HEK293 (cell line): ENCODE results near the gene ADAM8.

Source experiments
- CTCF ChIA-PET: fragments of 350-600 bp; formaldehyde crosslinking; extraction: SDS; loops from one replicate; lab custom pipeline; 2021; ENCODE audit warnings: antibody characterized with exemption; lab: Yijun Ruan, JAX
- POLR2A ChIA-PET: fragments of 300-600 bp; formaldehyde crosslinking; extraction: SDS; loops from one replicate; lab custom pipeline; 2020; ENCODE audit warnings: antibody characterized with exemption, inconsistent platforms; lab: Yijun Ruan, JAX
- H3K27ac ChIP-seq: fragments of 200-500 bp; sonication (Bioruptor generic); 2 replicates; pipeline ENCODE4 v1.5.1; 2014; ENCODE audit warnings: low read depth, low read length, control low read depth, inconsistent platforms; ENCODE audit errors: extremely low read depth
- H3K36me3 ChIP-seq, 2 experiments: fragments of 200-500 bp in 1 of 2; sonication (Bioruptor generic) in 1 of 2; 1 replicate in 1 of 2; 2 replicates in 1 of 2; pipeline ENCODE4 v1.5.1; 2014 to 2017; ENCODE audit warnings: inconsistent platforms in 2 of 2, low read length in 2 of 2; ENCODE audit not compliant: control insufficient read depth in 2 of 2, insufficient read depth in 1 of 2
- H3K4me1 ChIP-seq: fragments of 200-500 bp; sonication (Bioruptor generic); 2 replicates; pipeline ENCODE4 v1.5.1; 2014; ENCODE audit warnings: mild to moderate bottlenecking, low read length, inconsistent platforms; ENCODE audit not compliant: control insufficient read depth, insufficient read depth
- H3K4me3 ChIP-seq: 2 replicates; pipeline ENCODE4 v1.5.1; 2011; ENCODE audit warnings: low read depth, mild to moderate bottlenecking, control low read depth, low read length, moderate library complexity
- H3K9me3 ChIP-seq: fragments of 200-500 bp; sonication (Bioruptor generic); 2 replicates; pipeline ENCODE4 v1.5.1; 2014; ENCODE audit warnings: low read depth, low read length, inconsistent platforms; ENCODE audit not compliant: control insufficient read depth, insufficient read depth
- EGR2 ChIP-seq: fragments of 450-650 bp; formaldehyde crosslinking; IDR thresholded peaks from 2 replicates; pipeline ENCODE4 v1.5.1; 2016; ENCODE audit warnings: low read depth, missing biosample characterization, missing genetic modification characterization
- HOXD13 ChIP-seq: sonication (generic); formaldehyde crosslinking; IDR thresholded peaks from 2 replicates; pipeline ENCODE4 v1.8.0; 2022; ENCODE audit warnings: missing genetic modification reagents, borderline replicate concordance
- KLF7 ChIP-seq: fragments of 450-650 bp; formaldehyde crosslinking; IDR thresholded peaks from 2 replicates; pipeline ENCODE4 v1.5.1; 2016; ENCODE audit warnings: missing biosample characterization, missing genetic modification characterization, borderline replicate concordance
- KLF8 ChIP-seq: fragments of 450-650 bp; formaldehyde crosslinking; IDR thresholded peaks from 2 replicates; pipeline ENCODE4 v1.5.1; 2016; ENCODE audit warnings: missing biosample characterization, missing genetic modification characterization
- MZF1 ChIP-seq: fragments of 450-650 bp; formaldehyde crosslinking; IDR thresholded peaks from 2 replicates; pipeline ENCODE4 v1.5.1; 2017; ENCODE audit warnings: missing biosample characterization, missing genetic modification characterization, borderline replicate concordance
- SCRT2 ChIP-seq: fragments of 450-650 bp; formaldehyde crosslinking; IDR thresholded peaks from 2 replicates; pipeline ENCODE4 v1.5.1; 2016; ENCODE audit warnings: missing biosample characterization, missing genetic modification characterization
- SP7 ChIP-seq: fragments of 450-650 bp; formaldehyde crosslinking; IDR thresholded peaks from 2 replicates; pipeline ENCODE4 v1.5.1; 2016; ENCODE audit warnings: missing biosample characterization, missing genetic modification characterization
- ZFHX2 ChIP-seq: fragments of 450-650 bp; formaldehyde crosslinking; conservative IDR thresholded peaks from 2 replicates; pipeline ENCODE4 v1.5.1; 2016; ENCODE audit warnings: missing biosample characterization, missing genetic modification characterization
- ZNF112 ChIP-seq: fragments of 450-650 bp; formaldehyde crosslinking; IDR thresholded peaks from 2 replicates; pipeline ENCODE4 v1.5.0; 2017; ENCODE audit warnings: missing biosample characterization, missing genetic modification characterization
- ZNF175 ChIP-seq: fragments of 450-650 bp; formaldehyde crosslinking; IDR thresholded peaks from 2 replicates; pipeline ENCODE4 v1.5.1; 2016; ENCODE audit warnings: missing biosample characterization, missing genetic modification characterization
- ZNF23 ChIP-seq: fragments of 450-650 bp; formaldehyde crosslinking; IDR thresholded peaks from 2 replicates; pipeline ENCODE4 v1.5.1; 2016; ENCODE audit warnings: missing biosample characterization, missing genetic modification characterization, borderline replicate concordance
- ZNF274 ChIP-seq, 2 experiments: fragments of 200-500 bp in 1 of 2; fragments of 450-650 bp in 1 of 2; sonication (Bioruptor generic) in 1 of 2; formaldehyde crosslinking in 1 of 2; IDR thresholded peaks; 2 replicates each; pipeline versions ENCODE4 v1.5.1 to v1.6.1; 2014 to 2016; ENCODE audit warnings: borderline replicate concordance in 1 of 2, inconsistent platforms in 1 of 2, low read length in 1 of 2, missing biosample characterization in 1 of 2, missing genetic modification characterization in 1 of 2
- ZNF624 ChIP-seq: fragments of 450-650 bp; formaldehyde crosslinking; IDR thresholded peaks from 2 replicates; pipeline ENCODE4 v1.5.1; 2017; ENCODE audit warnings: missing biosample characterization, missing genetic modification characterization
- ZNF701 ChIP-seq: fragments of 450-650 bp; formaldehyde crosslinking; IDR thresholded peaks from 2 replicates; pipeline ENCODE4 v1.5.1; 2016; ENCODE audit warnings: missing biosample characterization, missing genetic modification characterization
- ZNF785 ChIP-seq: fragments of 450-650 bp; formaldehyde crosslinking; IDR thresholded peaks from 2 replicates; pipeline ENCODE4 v1.5.1; 2016; ENCODE audit warnings: missing biosample characterization, missing genetic modification characterization
- TF ChIP-seq, protein P1 (sequence below): fragments of 450-650 bp; formaldehyde crosslinking; optimal IDR thresholded peaks from 2 replicates; pipeline ENCODE3; 2016; ENCODE audit warnings: missing biosample characterization, mild to moderate bottlenecking, missing genetic modification characterization
- TF ChIP-seq, protein P2 (sequence below): fragments of 450-650 bp; formaldehyde crosslinking; IDR thresholded peaks from 2 replicates; pipeline ENCODE4 v1.5.1; 2016; ENCODE audit warnings: missing biosample characterization, missing genetic modification characterization
- TF ChIP-seq, protein P3 (sequence below): fragments of 450-650 bp; formaldehyde crosslinking; IDR thresholded peaks from 2 replicates; pipeline ENCODE4 v1.5.1; 2016; ENCODE audit warnings: missing biosample characterization, missing genetic modification characterization
- TF ChIP-seq, protein P4 (sequence below): fragments of 450-650 bp; formaldehyde crosslinking; IDR thresholded peaks from 2 replicates; pipeline ENCODE4 v1.5.1; 2016; ENCODE audit warnings: missing biosample characterization, missing genetic modification characterization
- TF ChIP-seq, protein P5 (sequence below): fragments of 450-650 bp; formaldehyde crosslinking; IDR thresholded peaks from 2 replicates; pipeline ENCODE4 v1.5.1; 2016; ENCODE audit warnings: missing biosample characterization, missing genetic modification characterization
- TF ChIP-seq, protein P6 (sequence below): fragments of 450-650 bp; formaldehyde crosslinking; IDR thresholded peaks from 2 replicates; pipeline ENCODE4 v1.5.1; 2016; ENCODE audit warnings: missing biosample characterization, missing genetic modification characterization

The ADAM8 gene

DNA sequence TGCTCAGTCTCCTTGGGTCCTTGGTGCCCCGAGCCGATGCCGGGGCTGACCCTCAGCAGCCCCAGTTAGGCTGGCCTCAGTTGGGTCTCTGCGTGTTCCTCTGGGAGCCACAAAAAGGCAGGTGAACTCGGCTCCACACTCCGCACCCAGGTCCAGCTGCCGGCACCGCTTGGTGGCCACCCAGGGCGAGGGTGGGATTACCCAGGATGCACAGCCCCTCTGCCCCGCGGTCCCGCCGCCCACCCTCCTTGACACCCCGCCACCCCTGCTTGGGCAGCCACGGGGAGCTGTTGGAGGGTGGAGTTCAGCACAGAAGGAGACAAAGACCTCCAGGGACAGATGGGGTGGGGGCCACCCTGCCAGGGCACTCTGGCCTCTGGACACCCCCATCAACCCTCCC lies 21.3 kb downstream of the ADAM8 start:
- Histone ChIP-seq H3K27ac (no peak overlapping the region), H3K36me3 (no peaks in the 10 kb centered on the region), H3K4me1 (no peaks in the 10 kb centered on the region; the same call in 1 of the 2 replicates), H3K9me3 (no peaks in the 10 kb centered on the region), H3K4me3 (no peak overlapping the region)
- CTCF ChIA-PET = no interaction called here
- POLR2A ChIA-PET = no interaction called here
- TF ChIP-seq, protein P1, sequence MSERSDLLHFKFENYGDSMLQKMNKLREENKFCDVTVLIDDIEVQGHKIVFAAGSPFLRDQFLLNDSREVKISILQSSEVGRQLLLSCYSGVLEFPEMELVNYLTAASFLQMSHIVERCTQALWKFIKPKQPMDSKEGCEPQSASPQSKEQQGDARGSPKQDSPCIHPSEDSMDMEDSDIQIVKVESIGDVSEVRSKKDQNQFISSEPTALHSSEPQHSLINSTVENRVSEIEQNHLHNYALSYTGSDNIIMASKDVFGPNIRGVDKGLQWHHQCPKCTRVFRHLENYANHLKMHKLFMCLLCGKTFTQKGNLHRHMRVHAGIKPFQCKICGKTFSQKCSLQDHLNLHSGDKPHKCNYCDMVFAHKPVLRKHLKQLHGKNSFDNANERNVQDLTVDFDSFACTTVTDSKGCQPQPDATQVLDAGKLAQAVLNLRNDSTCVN (tag by site-specific recombination) = no peak
- TF ChIP-seq, protein P2, sequence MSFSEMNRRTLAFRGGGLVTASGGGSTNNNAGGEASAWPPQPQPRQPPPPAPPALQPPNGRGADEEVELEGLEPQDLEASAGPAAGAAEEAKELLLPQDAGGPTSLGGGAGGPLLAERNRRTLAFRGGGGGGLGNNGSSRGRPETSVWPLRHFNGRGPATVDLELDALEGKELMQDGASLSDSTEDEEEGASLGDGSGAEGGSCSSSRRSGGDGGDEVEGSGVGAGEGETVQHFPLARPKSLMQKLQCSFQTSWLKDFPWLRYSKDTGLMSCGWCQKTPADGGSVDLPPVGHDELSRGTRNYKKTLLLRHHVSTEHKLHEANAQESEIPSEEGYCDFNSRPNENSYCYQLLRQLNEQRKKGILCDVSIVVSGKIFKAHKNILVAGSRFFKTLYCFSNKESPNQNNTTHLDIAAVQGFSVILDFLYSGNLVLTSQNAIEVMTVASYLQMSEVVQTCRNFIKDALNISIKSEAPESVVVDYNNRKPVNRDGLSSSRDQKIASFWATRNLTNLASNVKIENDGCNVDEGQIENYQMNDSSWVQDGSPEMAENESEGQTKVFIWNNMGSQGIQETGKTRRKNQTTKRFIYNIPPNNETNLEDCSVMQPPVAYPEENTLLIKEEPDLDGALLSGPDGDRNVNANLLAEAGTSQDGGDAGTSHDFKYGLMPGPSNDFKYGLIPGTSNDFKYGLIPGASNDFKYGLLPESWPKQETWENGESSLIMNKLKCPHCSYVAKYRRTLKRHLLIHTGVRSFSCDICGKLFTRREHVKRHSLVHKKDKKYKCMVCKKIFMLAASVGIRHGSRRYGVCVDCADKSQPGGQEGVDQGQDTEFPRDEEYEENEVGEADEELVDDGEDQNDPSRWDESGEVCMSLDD (tag by site-specific recombination) = no peak
- TF ChIP-seq ZNF624 (tag by site-specific recombination) = no peak
- TF ChIP-seq ZNF701 (tag by site-specific recombination) = no peak
- no peak for TF ChIP-seq HOXD13 (CRISPR knock-in tag)
- TF ChIP-seq ZNF175 (tag by site-specific recombination) = no peak
- TF ChIP-seq ZNF274 (IDR thresholded peaks at IDR 0.05; ENCODE audit: low read length) = no peak
- no peak for TF ChIP-seq ZNF274 (tag by site-specific recombination; IDR thresholded peaks at IDR 0.05; ENCODE audit: borderline replicate concordance)
- TF ChIP-seq SCRT2 (tag by site-specific recombination) = no peak
- TF ChIP-seq, protein P3, sequence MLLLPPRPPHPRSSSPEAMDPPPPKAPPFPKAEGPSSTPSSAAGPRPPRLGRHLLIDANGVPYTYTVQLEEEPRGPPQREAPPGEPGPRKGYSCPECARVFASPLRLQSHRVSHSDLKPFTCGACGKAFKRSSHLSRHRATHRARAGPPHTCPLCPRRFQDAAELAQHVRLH (tag by site-specific recombination) = no peak
- TF ChIP-seq KLF7 (tag by site-specific recombination) = no peak
- TF ChIP-seq MZF1 (tag by site-specific recombination) = no peak
- no peak for TF ChIP-seq SP7 (tag by site-specific recombination)
- no peak for TF ChIP-seq ZNF112 (tag by site-specific recombination)
- TF ChIP-seq KLF8 (tag by site-specific recombination) = no peak
- no peak for TF ChIP-seq ZNF23 (tag by site-specific recombination)
- TF ChIP-seq, protein P4, sequence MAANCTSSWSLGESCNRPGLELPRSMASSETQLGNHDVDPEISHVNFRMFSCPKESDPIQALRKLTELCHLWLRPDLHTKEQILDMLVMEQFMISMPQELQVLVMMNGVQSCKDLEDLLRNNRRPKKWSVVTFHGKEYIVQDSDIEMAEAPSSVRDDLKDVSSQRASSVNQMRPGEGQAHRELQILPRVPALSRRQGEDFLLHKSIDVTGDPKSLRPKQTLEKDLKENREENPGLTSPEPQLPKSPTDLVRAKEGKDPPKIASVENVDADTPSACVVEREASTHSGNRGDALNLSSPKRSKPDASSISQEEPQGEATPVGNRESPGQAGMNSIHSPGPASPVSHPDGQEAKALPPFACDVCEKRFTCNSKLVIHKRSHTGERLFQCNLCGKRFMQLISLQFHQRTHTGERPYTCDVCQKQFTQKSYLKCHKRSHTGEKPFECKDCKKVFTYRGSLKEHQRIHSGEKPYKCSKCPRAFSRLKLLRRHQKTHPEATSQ (tag by site-specific recombination) = no peak

DNA sequence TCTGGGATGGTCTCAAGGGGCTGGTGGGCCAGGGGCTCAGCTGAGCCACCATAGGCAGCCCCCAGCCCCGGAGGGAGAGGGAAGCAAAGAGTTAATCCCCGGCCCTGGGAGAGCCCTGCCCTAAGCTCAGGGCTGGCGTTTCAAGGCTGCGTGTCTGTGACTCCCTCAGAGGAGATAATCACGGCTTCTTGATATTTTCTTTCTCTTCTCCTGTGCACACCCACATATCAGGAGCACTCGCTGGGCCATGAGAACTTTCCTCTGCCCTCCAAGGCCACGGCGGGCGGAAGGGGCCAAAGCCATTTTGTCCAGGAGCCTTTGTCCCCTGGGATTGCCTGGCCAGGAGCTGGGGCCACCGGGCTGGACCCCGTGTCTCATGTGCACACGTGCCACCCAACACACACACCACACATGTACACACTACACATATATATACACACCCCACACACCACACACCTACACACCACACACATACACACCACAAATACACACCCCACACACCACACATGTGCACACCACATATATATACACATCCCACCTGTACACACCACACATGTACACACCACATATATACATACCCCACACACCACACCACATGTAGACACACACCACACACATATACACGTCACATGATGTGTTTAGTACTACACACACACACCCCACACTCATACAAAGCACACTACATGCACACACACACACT lies 22.1 kb downstream of the ADAM8 start:
- TF ChIP-seq ZNF785 (tag by site-specific recombination) = peak; percentile 55; the same call in 1 of the 2 replicates
- peak; percentile 70 for TF ChIP-seq ZFHX2 (tag by site-specific recombination)
- TF ChIP-seq, protein P5, sequence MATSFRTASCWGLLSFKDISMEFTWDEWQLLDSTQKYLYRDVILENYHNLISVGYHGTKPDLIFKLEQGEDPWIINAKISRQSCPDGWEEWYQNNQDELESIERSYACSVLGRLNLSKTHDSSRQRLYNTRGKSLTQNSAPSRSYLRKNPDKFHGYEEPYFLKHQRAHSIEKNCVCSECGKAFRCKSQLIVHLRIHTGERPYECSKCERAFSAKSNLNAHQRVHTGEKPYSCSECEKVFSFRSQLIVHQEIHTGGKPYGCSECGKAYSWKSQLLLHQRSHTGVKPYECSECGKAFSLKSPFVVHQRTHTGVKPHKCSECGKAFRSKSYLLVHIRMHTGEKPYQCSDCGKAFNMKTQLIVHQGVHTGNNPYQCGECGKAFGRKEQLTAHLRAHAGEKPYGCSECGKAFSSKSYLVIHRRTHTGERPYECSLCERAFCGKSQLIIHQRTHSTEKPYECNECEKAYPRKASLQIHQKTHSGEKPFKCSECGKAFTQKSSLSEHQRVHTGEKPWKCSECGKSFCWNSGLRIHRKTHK (tag by site-specific recombination) = no peak
- TF ChIP-seq, protein P6, sequence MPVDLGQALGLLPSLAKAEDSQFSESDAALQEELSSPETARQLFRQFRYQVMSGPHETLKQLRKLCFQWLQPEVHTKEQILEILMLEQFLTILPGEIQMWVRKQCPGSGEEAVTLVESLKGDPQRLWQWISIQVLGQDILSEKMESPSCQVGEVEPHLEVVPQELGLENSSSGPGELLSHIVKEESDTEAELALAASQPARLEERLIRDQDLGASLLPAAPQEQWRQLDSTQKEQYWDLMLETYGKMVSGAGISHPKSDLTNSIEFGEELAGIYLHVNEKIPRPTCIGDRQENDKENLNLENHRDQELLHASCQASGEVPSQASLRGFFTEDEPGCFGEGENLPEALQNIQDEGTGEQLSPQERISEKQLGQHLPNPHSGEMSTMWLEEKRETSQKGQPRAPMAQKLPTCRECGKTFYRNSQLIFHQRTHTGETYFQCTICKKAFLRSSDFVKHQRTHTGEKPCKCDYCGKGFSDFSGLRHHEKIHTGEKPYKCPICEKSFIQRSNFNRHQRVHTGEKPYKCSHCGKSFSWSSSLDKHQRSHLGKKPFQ (tag by site-specific recombination) = peak; percentile 97
- TF ChIP-seq EGR2 = peak; percentile 69; the same call in 1 of the 2 replicates
- no peaks in the 10 kb centered on the region; the same call in 1 of the 2 replicates for H3K4me1 ChIP-seq
- no peaks in the 10 kb centered on the region for H3K36me3 ChIP-seq
- ChIA-PET CTCF (no interaction called here), POLR2A (no interaction called here)
- H3K4me3 ChIP-seq = no peak overlapping the region
- no peaks in the 10 kb centered on the region for H3K9me3 ChIP-seq
- H3K27ac ChIP-seq = no peak overlapping the region
